ENCODE data around the gene ZNF100.
A peak's percentile ranks its signal among the peaks of the same experiment; 100 is the strongest.
"Not testable (repeated sequence)": the region's sequence is repeated elsewhere in the genome, so short reads cannot be mapped to it uniquely, and the experiment has no call there.

Gene ZNF100

GRCh38 chr19:21750586-21751128, 16.7 kb downstream of the ZNF100 start:
- peaks cover 6% of the 10 kb centered on the region for H3K36me3 ChIP-seq (ENCODE audit: insufficient read depth, low read length)
- no peaks in the 10 kb centered on the region for H3K9me3 ChIP-seq (ENCODE audit: low read length)
- no peak overlapping the region for H3K9ac ChIP-seq (ENCODE audit: low read length)
- H3K4me3 ChIP-seq (ENCODE audit: low read depth in 1 of 2, low read length in 2 of 2): no peak overlapping the region
- no peaks in the 10 kb centered on the region for H3K27me3 ChIP-seq (ENCODE audit: control insufficient read depth in 1 of 2, insufficient read depth in 2 of 2, low read length in 2 of 2)
- H3K27ac ChIP-seq (ENCODE audit: low read depth, low read length): peak overlapping the region; percentile 38
- peaks cover 8% of the 10 kb centered on the region for H3K4me1 ChIP-seq (ENCODE audit: insufficient read depth, low read length)

- Histone ChIP-seq H3K27me3 (ENCODE audit: control insufficient read depth in 1 of 2, insufficient read depth in 2 of 2, low read length in 2 of 2) (no peaks in the 10 kb centered on the region), H3K9me3 (ENCODE audit: low read length) (no peaks in the 10 kb centered on the region), H3K27ac (ENCODE audit: low read depth, low read length) (no peak overlapping the region), H3K36me3 (ENCODE audit: insufficient read depth, low read length) (peaks cover 6% of the 10 kb centered on the region), H3K4me3 (ENCODE audit: low read depth in 1 of 2, low read length in 2 of 2) (no peak overlapping the region), H3K9ac (ENCODE audit: low read length) (no peak overlapping the region), H3K4me1 (ENCODE audit: insufficient read depth, low read length) (peaks cover 8% of the 10 kb centered on the region)
These were observed 18.3 kb downstream of the ZNF100 start for GRCh38 chr19:21749090-21749489.

GRCh38 chr19:21748088-21748487, 19.3 kb downstream of the ZNF100 start:
- no peaks in the 10 kb centered on the region for H3K9me3 ChIP-seq (ENCODE audit: low read length)
- H3K36me3 ChIP-seq (ENCODE audit: insufficient read depth, low read length): peaks cover 5% of the 10 kb centered on the region
- H3K27ac ChIP-seq (ENCODE audit: low read depth, low read length): no peak overlapping the region
- peaks cover 8% of the 10 kb centered on the region for H3K4me1 ChIP-seq (ENCODE audit: insufficient read depth, low read length)
- H3K27me3 ChIP-seq (ENCODE audit: control insufficient read depth in 1 of 2, insufficient read depth in 2 of 2, low read length in 2 of 2): no peaks in the 10 kb centered on the region
- no peak overlapping the region for H3K4me3 ChIP-seq (ENCODE audit: low read depth in 1 of 2, low read length in 2 of 2)
- no peak overlapping the region for H3K9ac ChIP-seq (ENCODE audit: low read length)

GRCh38 chr19:21740559-21740958, 26.8 kb downstream of the ZNF100 start:
- H3K9ac ChIP-seq (ENCODE audit: low read length): no peak overlapping the region
- H3K36me3 ChIP-seq (ENCODE audit: insufficient read depth, low read length): no peaks in the 10 kb centered on the region
- H3K4me3 ChIP-seq (ENCODE audit: low read depth in 1 of 2, low read length in 2 of 2): no peak overlapping the region
- no peaks in the 10 kb centered on the region for H3K27me3 ChIP-seq (ENCODE audit: control insufficient read depth in 1 of 2, insufficient read depth in 2 of 2, low read length in 2 of 2)
- no peaks in the 10 kb centered on the region for H3K4me1 ChIP-seq (ENCODE audit: insufficient read depth, low read length)
- no peaks in the 10 kb centered on the region for H3K9me3 ChIP-seq (ENCODE audit: low read length)
- no peak overlapping the region for H3K27ac ChIP-seq (ENCODE audit: low read depth, low read length)

GRCh38 chr19:21726942-21727747, 40.2 kb downstream of the ZNF100 start:
- H3K4me1 ChIP-seq (ENCODE audit: insufficient read depth, low read length); H3K4me3 ChIP-seq (ENCODE audit: low read depth in 1 of 2, low read length in 2 of 2); H3K27me3 ChIP-seq (ENCODE audit: control insufficient read depth in 1 of 2, insufficient read depth in 2 of 2, low read length in 2 of 2); H3K27ac ChIP-seq (ENCODE audit: low read depth, low read length); H3K9ac ChIP-seq (ENCODE audit: low read length): not testable (repeated sequence)
- peaks cover 18% of the 10 kb centered on the region for H3K9me3 ChIP-seq (ENCODE audit: low read length)
- H3K36me3 ChIP-seq (ENCODE audit: insufficient read depth, low read length): peaks cover 15% of the 10 kb centered on the region

GRCh38 chr19:21713761-21714160, 53.6 kb downstream of the ZNF100 start:
- no peaks in the 10 kb centered on the region for H3K27me3 ChIP-seq (ENCODE audit: control insufficient read depth in 1 of 2, insufficient read depth in 2 of 2, low read length in 2 of 2)
- no peak overlapping the region for H3K27ac ChIP-seq (ENCODE audit: low read depth, low read length)
- H3K4me3 ChIP-seq (ENCODE audit: low read depth in 1 of 2, low read length in 2 of 2): no peak overlapping the region
- no peaks in the 10 kb centered on the region for H3K4me1 ChIP-seq (ENCODE audit: insufficient read depth, low read length)
- H3K9ac ChIP-seq (ENCODE audit: low read length): no peak overlapping the region
- no peaks in the 10 kb centered on the region for H3K36me3 ChIP-seq (ENCODE audit: insufficient read depth, low read length)
- no peaks in the 10 kb centered on the region for H3K9me3 ChIP-seq (ENCODE audit: low read length)

GRCh38 chr19:21709464-21709863, 57.9 kb downstream of the ZNF100 start:
- Histone ChIP-seq H3K9ac (ENCODE audit: low read length) (no peak overlapping the region), H3K9me3 (ENCODE audit: low read length) (no peaks in the 10 kb centered on the region), H3K4me1 (ENCODE audit: insufficient read depth, low read length) (no peaks in the 10 kb centered on the region), H3K36me3 (ENCODE audit: insufficient read depth, low read length) (no peaks in the 10 kb centered on the region), H3K27me3 (ENCODE audit: control insufficient read depth in 1 of 2, insufficient read depth in 2 of 2, low read length in 2 of 2) (no peaks in the 10 kb centered on the region), H3K4me3 (ENCODE audit: low read depth in 1 of 2, low read length in 2 of 2) (no peak overlapping the region), H3K27ac (ENCODE audit: low read depth, low read length) (no peak overlapping the region)

GRCh38 chr19:21707878-21708277, 59.5 kb downstream of the ZNF100 start:
- not testable (repeated sequence) for H3K27me3 ChIP-seq (ENCODE audit: control insufficient read depth in 1 of 2, insufficient read depth in 2 of 2, low read length in 2 of 2); H3K36me3 ChIP-seq (ENCODE audit: insufficient read depth, low read length); H3K4me1 ChIP-seq (ENCODE audit: insufficient read depth, low read length); H3K9me3 ChIP-seq (ENCODE audit: low read length); H3K27ac ChIP-seq (ENCODE audit: low read depth, low read length); H3K9ac ChIP-seq (ENCODE audit: low read length); H3K4me3 ChIP-seq (ENCODE audit: low read depth in 1 of 2, low read length in 2 of 2)

- Histone ChIP-seq H3K27ac (ENCODE audit: low read depth, low read length) (no peak overlapping the region), H3K27me3 (ENCODE audit: control insufficient read depth in 1 of 2, insufficient read depth in 2 of 2, low read length in 2 of 2) (no peaks in the 10 kb centered on the region), H3K4me3 (ENCODE audit: low read depth in 1 of 2, low read length in 2 of 2) (no peak overlapping the region), H3K4me1 (ENCODE audit: insufficient read depth, low read length) (no peaks in the 10 kb centered on the region), H3K36me3 (ENCODE audit: insufficient read depth, low read length) (no peaks in the 10 kb centered on the region), H3K9ac (ENCODE audit: low read length) (no peak overlapping the region), H3K9me3 (ENCODE audit: low read length) (no peaks in the 10 kb centered on the region)
These were observed 60.3 kb downstream of the ZNF100 start for GRCh38 chr19:21707065-21707464.

- Histone ChIP-seq H3K36me3 (ENCODE audit: insufficient read depth, low read length) (no peaks in the 10 kb centered on the region), H3K4me1 (ENCODE audit: insufficient read depth, low read length) (no peaks in the 10 kb centered on the region), H3K27me3 (ENCODE audit: control insufficient read depth in 1 of 2, insufficient read depth in 2 of 2, low read length in 2 of 2) (no peaks in the 10 kb centered on the region), H3K9me3 (ENCODE audit: low read length) (no peaks in the 10 kb centered on the region), H3K27ac (ENCODE audit: low read depth, low read length) (no peak overlapping the region), H3K4me3 (ENCODE audit: low read depth in 1 of 2, low read length in 2 of 2) (no peak overlapping the region), H3K9ac (ENCODE audit: low read length) (no peak overlapping the region)
These were observed 62.0 kb downstream of the ZNF100 start for GRCh38 chr19:21705393-21705792.

- Histone ChIP-seq H3K4me3 (ENCODE audit: low read depth in 1 of 2, low read length in 2 of 2) (no peak overlapping the region), H3K27ac (ENCODE audit: low read depth, low read length) (no peak overlapping the region), H3K4me1 (ENCODE audit: insufficient read depth, low read length) (no peaks in the 10 kb centered on the region), H3K9ac (ENCODE audit: low read length) (no peak overlapping the region), H3K36me3 (ENCODE audit: insufficient read depth, low read length) (no peaks in the 10 kb centered on the region), H3K9me3 (ENCODE audit: low read length) (no peaks in the 10 kb centered on the region), H3K27me3 (ENCODE audit: control insufficient read depth in 1 of 2, insufficient read depth in 2 of 2, low read length in 2 of 2) (no peaks in the 10 kb centered on the region)
These were observed 63.1 kb downstream of the ZNF100 start for GRCh38 chr19:21704320-21704719.

- Histone ChIP-seq H3K4me1 (ENCODE audit: insufficient read depth, low read length) (peaks cover 2% of the 10 kb centered on the region), H3K9me3 (ENCODE audit: low read length) (no peaks in the 10 kb centered on the region), H3K9ac (ENCODE audit: low read length) (no peak overlapping the region), H3K27ac (ENCODE audit: low read depth, low read length) (no peak overlapping the region), H3K36me3 (ENCODE audit: insufficient read depth, low read length) (no peaks in the 10 kb centered on the region), H3K4me3 (ENCODE audit: low read depth in 1 of 2, low read length in 2 of 2) (no peak overlapping the region), H3K27me3 (ENCODE audit: control insufficient read depth in 1 of 2, insufficient read depth in 2 of 2, low read length in 2 of 2) (no peaks in the 10 kb centered on the region)
These were observed 68.2 kb downstream of the ZNF100 start for GRCh38 chr19:21699197-21699596.

All from muscle layer of colon (tissue), 2 donors.